GM19240 (cell line): Measurements from ENCODE around the gene FNIP2.
A peak's percentile ranks its signal among the peaks of the same experiment; 100 is the strongest.
"Not testable (repeated sequence)": the region's sequence is repeated elsewhere in the genome, so short reads cannot be mapped to it uniquely, and the experiment has no call there.

ENCODE experiments used
- DNase-seq: peaks from one replicate; pipeline ENCODE4 v3.0.0; 2011; ENCODE audit warnings: low spot score; ENCODE audit not compliant: insufficient read length

Gene FNIP2

GRCh38 chr4:158789853-158790252, 21.0 kb downstream of the FNIP2 start:
- no peak for DNase-seq

DNA sequence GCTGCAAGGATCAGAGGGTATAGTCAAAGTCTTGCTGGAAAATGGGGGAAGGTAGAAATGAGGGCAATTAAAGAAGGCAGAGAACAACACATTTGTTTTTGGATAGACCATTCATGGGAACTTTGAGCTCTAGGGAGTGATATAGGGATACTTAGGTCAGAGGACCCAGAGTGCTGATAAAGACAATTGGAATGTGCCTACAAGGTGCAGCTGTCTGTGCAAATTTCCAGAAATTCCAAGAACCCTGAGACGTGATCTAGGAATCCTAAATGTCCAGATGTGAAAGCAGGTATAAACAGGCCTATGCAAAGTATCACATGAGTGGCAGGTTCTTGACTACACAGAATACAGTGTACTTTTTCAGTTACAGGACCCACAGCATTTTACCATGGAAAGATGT, 24.2 kb downstream of the FNIP2 start:
- DNase-seq = no peak

GRCh38 chr4:158793430-158793829, 24.6 kb downstream of the FNIP2 start:
- DNase-seq = not testable (repeated sequence)

DNA sequence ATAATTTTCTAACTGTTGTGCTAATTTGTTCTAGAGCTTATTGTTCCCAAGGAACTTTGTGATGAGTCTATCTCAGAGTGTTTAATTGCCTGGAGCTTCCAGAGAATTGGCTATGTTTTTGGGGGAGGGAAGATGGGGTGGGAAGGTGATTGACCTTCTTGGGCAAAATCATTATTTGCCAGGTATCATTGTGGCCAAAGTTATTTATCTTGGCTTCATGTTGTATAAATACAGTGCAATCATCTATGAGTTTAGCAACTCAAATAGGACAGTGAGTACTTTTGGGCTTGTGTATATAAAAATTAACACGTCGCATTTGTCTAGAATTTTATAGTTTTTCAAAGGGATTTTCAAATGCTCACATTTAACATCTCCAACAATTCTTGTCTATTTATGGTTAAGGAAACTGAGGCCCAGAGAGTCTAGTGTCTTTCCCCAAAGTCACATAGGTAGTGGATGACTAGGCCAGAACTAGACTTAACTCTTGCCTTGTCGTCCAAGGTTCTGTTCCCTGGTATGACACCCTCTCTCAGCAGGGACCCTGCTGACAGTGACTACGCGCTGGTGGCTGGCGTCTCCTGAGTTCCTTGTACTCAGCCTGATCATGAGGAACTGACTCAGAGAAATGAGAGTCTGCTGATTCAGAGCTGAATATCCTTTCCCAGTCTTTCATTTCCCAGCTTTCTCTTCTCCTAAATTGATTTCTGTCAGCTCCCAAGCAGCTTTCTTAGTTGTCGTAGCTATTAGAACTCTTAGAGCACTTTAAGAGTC, 27.7 kb downstream of the FNIP2 start:
- DNase-seq = no peak

DNA sequence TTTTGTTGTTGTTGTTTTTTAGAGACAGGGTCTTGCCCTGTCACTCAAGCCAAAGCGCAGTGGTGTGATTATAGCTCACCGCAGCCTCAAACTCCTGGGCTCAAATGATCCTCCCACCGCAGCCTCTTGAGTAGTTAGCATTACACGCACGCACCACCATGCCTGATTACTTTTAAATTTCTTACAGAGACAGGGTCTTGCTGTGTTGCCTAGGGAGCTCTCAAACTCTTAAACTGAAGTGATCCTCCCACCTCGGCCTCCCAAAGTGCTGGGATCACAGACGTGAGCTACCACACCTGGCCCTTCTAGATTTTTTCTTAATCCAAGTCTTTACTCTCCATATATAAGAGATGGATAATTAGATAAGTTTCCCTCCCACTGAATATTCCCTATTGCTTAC, 29.2 kb downstream of the FNIP2 start:
- no peak for DNase-seq

DNA sequence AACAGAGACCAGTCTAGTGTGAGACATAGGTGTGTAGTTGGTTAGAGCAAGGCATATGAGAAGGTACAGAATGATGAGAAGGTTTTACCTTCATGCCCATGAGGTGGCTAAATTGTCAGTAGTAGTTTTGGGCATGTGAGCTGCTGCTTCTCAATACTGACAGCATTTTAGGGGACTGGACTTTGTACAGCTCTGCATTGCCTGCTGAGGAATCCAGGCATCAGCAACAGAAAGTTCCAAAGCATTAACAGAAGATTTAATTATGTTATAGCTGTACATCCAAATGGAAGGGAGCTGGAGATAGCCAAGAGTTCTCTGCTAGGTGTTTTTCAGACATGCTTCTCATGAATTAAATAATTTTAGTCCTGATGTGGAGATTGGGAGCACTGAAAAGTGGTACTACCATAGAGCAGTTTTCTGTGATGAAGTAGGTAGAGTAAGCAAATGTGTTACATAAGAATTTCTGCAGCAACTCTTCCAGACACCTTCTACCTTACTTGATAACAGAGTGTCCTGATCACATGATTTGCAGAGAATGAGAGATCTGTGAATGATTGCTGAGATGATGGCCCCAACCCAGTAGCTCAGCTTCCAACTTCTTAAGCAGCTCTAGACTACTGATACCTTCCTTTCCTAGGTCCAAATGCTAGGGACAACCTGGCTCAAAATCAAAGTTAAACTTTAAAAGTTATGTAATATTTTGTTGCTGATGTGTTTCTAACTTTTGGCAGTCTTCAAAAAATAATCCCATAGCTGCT, 30.4 kb downstream of the FNIP2 start:
- no peak for DNase-seq

DNA sequence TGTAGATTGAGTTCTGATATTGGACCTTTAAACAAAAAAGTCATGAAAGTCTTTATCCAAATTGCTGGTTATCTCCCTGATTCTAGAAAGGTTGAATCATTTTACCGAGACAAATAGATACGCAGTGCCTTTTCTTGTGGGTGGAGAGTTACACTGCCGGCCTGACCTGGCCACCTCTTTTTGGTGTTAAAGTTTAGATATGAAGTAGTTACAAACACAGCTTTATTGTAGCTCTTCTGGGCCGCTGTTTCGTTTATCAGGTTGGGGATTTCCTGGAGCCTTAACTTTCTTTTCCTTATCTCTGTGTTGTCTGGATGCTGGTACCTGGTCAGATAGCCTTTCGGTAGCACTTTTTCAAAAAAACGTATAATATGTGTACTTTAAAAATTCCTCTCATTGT, 31.0 kb downstream of the FNIP2 start:
- no peak for DNase-seq

DNA sequence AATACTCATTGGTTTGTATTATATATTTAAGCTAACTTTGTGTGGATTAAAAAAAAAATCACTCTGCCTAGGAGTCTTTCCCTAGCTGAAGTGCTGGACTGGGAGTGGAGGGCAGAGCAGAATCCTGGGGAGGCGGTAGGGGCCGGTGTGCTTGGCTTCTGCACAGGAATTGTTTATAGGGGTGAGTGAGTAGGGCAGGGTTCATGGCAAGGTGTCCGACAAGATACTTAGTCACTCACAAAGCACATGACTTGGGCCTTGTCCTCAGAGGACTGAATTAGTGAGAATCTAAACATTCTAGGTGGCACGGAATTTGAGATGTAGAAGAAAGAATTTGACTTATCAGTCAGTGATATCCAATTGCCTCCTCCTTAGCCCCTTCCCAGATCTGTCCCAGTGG, 32.2 kb downstream of the FNIP2 start:
- no peak for DNase-seq

GRCh38 chr4:158801677-158802076, 32.9 kb downstream of the FNIP2 start:
- no peak for DNase-seq

DNA sequence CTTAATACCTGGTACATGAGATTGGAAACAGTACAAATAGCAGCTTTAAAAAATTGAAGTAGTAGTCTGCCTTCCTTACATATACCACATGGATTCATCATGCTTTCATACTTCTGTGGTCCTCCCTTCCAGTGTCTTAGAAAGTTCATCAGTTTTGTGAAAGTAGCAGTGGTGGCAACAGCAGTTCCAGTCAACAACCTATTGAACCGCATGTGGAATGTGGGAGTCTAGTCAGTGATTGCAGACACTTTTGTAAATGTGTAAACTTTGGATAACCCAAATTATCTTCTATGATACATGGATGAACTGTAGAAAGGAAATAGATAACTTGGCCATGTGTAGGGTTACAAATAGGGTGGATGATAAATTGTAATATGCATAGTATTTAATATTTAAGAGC, 34.1 kb downstream of the FNIP2 start:
- DNase-seq = no peak

- DNase-seq = no peak
Observed at GRCh38 chr4:158805635-158806471, 37.0 kb downstream of the FNIP2 start.

DNA sequence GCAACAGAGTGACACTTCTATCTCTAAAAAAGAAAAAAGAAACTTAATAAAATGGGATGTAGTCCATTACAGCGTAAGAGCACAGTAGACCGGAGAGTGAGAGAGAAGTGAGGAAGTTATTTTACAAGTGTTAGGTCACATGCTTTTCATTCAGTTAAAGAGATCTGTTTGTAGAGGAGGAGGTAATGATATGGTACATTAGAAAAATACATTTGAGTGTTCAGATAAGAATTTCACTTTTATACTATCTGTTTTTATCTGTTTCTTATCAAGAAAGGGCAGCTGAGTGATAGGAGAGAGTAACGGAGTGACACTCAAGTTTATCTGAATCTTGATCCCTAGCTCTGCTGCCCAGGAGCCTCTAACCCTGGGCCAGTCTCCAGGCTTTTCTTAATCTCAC, 38.9 kb downstream of the FNIP2 start:
- no peak for DNase-seq

DNA sequence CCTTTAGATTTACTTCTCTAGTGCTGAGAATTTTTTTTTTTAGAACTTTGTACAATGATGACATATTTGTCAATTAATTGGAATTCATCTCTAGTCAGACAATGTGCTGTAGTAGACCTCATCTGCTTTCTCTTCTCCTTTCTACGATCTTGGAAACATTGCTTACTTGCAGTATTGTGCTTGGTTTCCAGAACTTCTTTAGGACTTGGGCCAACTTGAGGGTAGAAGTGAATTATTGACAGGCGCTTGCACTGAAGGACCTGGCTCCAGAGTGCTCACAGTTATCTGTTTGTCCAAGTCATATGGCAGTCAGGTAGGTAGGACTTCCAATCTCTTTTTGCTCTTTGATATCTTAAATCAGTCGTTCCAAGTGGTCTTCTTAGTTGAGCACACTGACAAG, 39.6 kb downstream of the FNIP2 start:
- no peak for DNase-seq

- not testable (repeated sequence) for DNase-seq
Observed at GRCh38 chr4:158809208-158809607, 40.4 kb downstream of the FNIP2 start.

DNA sequence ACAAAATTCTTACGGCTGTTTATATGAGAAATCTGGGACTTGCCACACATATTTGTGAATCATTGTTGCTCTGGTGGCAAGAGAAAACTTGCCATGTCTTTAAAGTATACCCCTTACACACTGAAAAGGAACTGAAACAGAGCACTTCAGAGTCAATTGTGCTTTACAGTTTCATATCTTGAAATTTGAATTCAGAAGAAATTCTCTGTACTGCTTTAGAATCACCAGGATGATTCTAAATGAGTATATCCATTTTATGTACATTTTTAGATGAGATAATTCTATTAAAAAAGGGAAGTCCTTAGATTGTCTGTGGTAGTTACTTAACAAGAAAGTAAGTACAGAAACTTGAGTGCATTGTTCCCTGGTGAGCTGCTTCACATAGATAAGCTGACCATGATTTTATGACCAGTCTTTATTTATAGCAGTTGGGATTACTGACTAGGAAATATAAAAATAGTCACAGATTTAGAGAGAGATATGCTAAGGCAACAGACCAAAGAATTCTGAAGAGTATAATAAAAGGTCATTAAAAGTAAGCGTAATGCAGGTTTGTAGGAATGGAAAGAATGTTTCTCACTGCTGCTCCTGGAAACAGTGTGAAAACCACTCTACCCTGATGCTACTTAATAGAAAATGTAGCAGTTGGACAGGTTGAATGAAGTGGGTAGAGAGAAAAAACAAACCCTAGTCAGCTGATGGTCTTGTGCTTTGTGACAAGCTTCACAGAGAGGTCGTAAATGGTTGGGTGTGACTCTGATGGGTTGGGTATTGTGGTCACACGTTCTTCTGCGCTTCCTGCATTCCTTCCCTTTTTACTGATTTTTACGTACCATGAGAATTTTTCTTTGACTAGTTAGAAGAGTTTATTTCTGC, 41.0 kb downstream of the FNIP2 start:
- DNase-seq = peak; percentile 16

GRCh38 chr4:158810487-158811215, 41.8 kb downstream of the FNIP2 start:
- DNase-seq = no peak

GRCh38 chr4:158811216-158811540, 42.4 kb downstream of the FNIP2 start:
- no peak for DNase-seq

GRCh38 chr4:158811704-158812103, 42.9 kb downstream of the FNIP2 start:
- no peak for DNase-seq

DNA sequence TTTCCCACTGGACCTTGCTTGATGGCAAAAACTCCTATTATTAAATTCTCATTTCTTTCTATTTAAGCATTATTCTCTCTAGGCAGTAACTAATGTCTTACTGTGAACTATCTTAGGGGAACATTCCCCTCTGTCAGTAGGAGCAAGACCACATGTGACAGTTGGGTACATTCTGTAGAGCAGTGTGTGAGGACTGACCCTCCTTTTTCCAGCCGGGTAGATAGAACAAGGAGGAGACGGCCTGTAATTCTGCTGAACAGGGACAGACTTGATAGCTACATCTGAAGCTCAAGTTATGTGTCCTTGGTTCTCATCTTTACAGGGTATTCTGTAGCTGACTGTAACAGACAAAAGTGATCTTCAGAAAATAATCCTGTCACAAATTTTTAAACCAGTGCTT, 43.3 kb downstream of the FNIP2 start:
- no peak for DNase-seq

- no peak for DNase-seq
Observed at GRCh38 chr4:158812543-158812942, 43.7 kb downstream of the FNIP2 start.

- no peak for DNase-seq
Observed at GRCh38 chr4:158813113-158813512, 44.3 kb downstream of the FNIP2 start.
